Nephron (organoid): ENCODE results near the gene TMCO2.

Experiments used
- H3K27ac Mint-ChIP-seq, 3 experiments: 2 replicates each; pipeline ENCODE4 v1.8.0; 2020; ENCODE audit warnings: mixed read lengths in 3 of 3, mild to moderate bottlenecking in 2 of 3, moderate library complexity in 1 of 3
- H3K27me3 Mint-ChIP-seq: 2 replicates; pipeline ENCODE4 v1.8.0; 2021; ENCODE audit warnings: low read depth, mild to moderate bottlenecking, moderate library complexity, mixed read lengths
- H3K36me3 Mint-ChIP-seq: 2 replicates; pipeline ENCODE4 v1.8.0; 2020; ENCODE audit warnings: low read depth, mixed read lengths
- H3K4me1 Mint-ChIP-seq: 2 replicates; pipeline ENCODE4 v1.8.0; 2020; ENCODE audit warnings: mixed read lengths
- H3K4me3 Mint-ChIP-seq, 3 experiments: 2 replicates each; pipeline ENCODE4 v1.8.0; 2020; ENCODE audit warnings: mild to moderate bottlenecking in 3 of 3, mixed read lengths in 3 of 3, moderate library complexity in 2 of 3
- H3K9me3 Mint-ChIP-seq: 2 replicates; pipeline ENCODE4 v1.8.0; 2020; ENCODE audit warnings: mixed read lengths
- TF ChIP-seq, protein P1 (sequence below), 3 experiments: fragments of 200-600 bp; sonication (generic); IDR thresholded peaks; one replicate each; pipeline ENCODE4 v1.5.0; 2021; ENCODE audit warnings: antibody characterized with exemption in 3 of 3; ENCODE audit not compliant: unreplicated experiment in 3 of 3

TMCO2 gene

DNA sequence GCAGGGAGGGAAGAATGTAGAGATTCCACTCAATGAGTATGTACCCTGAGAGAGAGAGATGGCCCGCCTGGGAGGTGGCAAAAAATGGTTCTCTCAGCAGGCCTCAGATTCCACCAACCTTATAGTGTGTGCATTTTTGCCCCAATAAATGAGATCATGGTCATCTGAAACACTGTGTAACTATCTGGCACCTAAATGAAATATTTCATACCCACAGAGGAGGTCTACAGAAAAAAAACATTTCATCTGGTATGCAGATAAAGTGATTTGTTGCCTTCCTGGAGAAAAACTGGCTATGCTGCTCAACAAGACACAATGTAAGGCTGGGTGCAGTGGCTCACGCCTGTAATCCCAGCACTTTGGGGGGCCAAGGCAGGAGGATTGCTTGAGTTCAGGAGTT is 4.9 kb downstream of the TMCO2 start:
- Mint-ChIP-seq H3K27ac (no peak overlapping the region), H3K36me3 (no peaks in the 10 kb centered on the region), H3K27me3 (no peaks in the 10 kb centered on the region)

DNA sequence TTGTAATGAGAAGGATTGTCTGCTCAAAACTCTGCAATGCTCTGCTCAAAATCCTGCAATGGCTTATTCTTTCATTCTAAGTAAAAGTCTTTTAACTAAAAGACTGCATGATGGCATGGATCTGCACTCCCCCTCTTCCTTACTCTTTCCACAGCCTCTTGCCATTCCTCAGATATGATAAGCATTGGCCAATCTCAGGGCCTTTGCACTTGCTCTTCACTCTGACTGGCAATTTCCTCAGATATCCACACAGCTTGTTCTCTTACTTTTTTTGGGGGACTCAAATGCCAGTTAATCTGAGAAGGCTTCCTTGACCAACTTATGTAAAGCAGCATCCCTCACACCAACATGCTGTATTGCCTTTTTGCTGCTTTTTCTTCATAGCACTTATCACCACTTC is 7.5 kb downstream of the TMCO2 start:
- H3K4me3 Mint-ChIP-seq, result peak overlapping the region in 1 of 3 experiments; percentile 85
- H3K4me1 Mint-ChIP-seq, result peaks cover 18% of the 10 kb centered on the region
- H3K36me3 Mint-ChIP-seq, result no peaks in the 10 kb centered on the region
- TF ChIP-seq, protein P1, sequence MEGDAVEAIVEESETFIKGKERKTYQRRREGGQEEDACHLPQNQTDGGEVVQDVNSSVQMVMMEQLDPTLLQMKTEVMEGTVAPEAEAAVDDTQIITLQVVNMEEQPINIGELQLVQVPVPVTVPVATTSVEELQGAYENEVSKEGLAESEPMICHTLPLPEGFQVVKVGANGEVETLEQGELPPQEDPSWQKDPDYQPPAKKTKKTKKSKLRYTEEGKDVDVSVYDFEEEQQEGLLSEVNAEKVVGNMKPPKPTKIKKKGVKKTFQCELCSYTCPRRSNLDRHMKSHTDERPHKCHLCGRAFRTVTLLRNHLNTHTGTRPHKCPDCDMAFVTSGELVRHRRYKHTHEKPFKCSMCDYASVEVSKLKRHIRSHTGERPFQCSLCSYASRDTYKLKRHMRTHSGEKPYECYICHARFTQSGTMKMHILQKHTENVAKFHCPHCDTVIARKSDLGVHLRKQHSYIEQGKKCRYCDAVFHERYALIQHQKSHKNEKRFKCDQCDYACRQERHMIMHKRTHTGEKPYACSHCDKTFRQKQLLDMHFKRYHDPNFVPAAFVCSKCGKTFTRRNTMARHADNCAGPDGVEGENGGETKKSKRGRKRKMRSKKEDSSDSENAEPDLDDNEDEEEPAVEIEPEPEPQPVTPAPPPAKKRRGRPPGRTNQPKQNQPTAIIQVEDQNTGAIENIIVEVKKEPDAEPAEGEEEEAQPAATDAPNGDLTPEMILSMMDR (IDR thresholded peaks at IDR 0.05; ENCODE audit: unreplicated experiment in 3 of 3), result no peak
- no peaks in the 10 kb centered on the region for H3K9me3 Mint-ChIP-seq
- no peak overlapping the region for H3K27ac Mint-ChIP-seq
- no peaks in the 10 kb centered on the region for H3K27me3 Mint-ChIP-seq

More for the DNA sequence above, 4.9 kb downstream of the TMCO2 start:
- Mint-ChIP-seq H3K9me3 (no peaks in the 10 kb centered on the region), H3K4me3 (no peak overlapping the region), H3K4me1 (peaks cover 11% of the 10 kb centered on the region)
- TF ChIP-seq, protein P1 (IDR thresholded peaks at IDR 0.05; ENCODE audit: unreplicated experiment in 3 of 3), result no peak

DNA sequence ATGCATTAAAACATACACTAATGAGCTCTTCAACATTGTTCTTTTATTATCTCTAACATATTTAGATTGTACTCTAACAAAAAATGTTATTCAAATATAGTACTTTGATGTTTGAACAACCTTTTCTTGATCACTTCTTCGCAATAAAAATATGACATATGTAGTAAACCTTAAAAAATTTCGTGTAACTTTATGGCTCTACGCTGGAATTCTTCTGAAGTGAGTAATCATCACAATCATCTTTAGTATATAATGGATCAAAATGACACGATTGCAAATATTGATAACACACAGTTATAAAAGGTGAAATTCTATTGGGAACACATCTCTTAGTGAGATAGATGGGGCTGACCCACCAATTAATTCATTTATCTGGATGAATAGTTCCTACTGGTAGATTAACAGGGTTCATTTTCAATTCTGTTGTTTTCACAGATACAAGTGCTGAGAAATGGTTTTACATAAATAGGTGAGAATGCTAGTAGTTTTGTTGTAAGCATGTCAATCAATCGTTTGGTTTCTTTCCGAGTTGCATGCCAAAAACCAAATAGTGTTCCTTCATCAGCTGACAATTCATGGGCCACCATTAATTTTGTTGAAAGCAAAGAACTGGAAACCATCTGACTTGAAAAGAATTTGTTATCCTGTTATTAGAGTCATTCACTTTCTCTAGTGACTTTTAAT is 8.8 kb downstream of the TMCO2 start:
- H3K4me3 Mint-ChIP-seq, result peak overlapping the region; percentile 97 to 98 (median 97)
- H3K27ac Mint-ChIP-seq, result peak overlapping the region; percentile 98 to 99 (median 98)
- peaks cover 11% of the 10 kb centered on the region for H3K36me3 Mint-ChIP-seq
- TF ChIP-seq, protein P1 (IDR thresholded peaks at IDR 0.05; ENCODE audit: unreplicated experiment in 3 of 3), result no peak
- no peaks in the 10 kb centered on the region for H3K27me3 Mint-ChIP-seq
- H3K9me3 Mint-ChIP-seq, result no peaks in the 10 kb centered on the region
- peaks cover 22% of the 10 kb centered on the region for H3K4me1 Mint-ChIP-seq

DNA sequence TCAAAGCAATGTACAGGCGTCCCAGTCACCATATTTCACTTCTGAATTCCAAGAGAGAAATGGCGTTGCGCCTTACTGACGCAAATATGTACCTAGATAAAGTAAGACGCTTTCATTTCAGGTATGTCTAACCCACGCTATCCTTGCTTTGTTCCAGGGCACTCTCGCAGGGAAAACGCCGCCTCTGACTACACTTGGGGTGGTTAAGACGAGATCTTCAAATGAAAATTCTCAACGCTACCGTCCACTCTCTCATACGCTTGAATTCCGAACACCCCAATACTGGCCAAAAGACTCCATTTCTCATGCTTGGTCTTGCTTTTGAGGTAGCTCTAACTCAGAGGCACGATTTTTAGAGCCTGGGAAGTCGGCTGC is 9.6 kb downstream of the TMCO2 start:
- H3K4me1 Mint-ChIP-seq, result peaks cover 22% of the 10 kb centered on the region
- no peaks in the 10 kb centered on the region for H3K27me3 Mint-ChIP-seq
- H3K4me3 Mint-ChIP-seq, result peak overlapping the region; percentile 97 to 98 (median 97)
- H3K9me3 Mint-ChIP-seq, result no peaks in the 10 kb centered on the region
- peaks cover 17% of the 10 kb centered on the region for H3K36me3 Mint-ChIP-seq
- peak overlapping the region; percentile 98 to 99 (median 98) for H3K27ac Mint-ChIP-seq
- TF ChIP-seq, protein P1 (IDR thresholded peaks at IDR 0.05; ENCODE audit: unreplicated experiment in 3 of 3), result no peak

DNA sequence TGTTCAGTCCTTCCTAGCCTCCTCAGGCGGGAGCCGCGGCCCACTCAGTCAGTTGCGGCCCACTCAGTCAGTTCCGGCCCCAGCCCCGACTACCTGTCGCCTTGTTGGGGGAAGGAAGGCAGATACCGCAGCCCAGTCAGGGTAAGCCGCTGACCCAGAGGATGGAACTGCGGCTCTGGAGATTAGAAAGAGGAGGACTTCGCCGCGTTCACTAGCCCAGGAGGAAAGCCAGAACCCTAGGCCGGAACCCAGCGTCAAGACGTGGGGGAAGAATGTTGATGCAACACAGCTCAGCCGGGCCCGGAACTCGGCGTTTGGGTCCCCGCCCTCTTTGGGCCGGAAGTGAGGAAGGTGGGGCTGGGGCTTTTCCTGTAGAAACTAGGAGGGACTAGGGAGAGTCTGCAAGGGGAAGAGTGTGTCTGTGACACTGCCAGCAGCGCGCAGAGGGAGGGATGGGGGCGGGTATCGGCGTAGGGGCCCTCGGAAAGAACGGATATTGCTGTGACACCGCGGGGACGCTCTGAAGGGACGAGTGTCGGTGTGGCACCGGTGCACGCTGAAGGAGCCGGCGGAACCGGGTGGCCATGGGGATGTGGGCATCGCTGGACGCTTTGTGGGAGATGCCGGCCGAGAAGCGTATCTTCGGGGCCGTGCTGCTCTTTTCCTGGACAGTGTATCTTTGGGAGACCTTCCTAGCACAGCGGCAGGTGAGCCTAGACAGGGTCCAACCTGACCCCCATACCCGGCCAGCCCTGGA is 10.1 kb downstream of the TMCO2 start, which contains the start of gene ZMPSTE24:
ZMPSTE24 (plus strand) TSS at position 549 of the 757 bp plus-strand sequence; CDS start at position 585, 36 bp downstream.
- Mint-ChIP-seq H3K27me3 (no peaks in the 10 kb centered on the region), H3K9me3 (no peaks in the 10 kb centered on the region), H3K27ac (peak within 1 kb of the TSS; percentile 98 to 99 (median 98)), H3K4me1 (peaks cover 22% of the 10 kb centered on the region), H3K4me3 (peak within 1 kb of the TSS; percentile 97 to 98 (median 97)), H3K36me3 (peaks cover 22% of the 10 kb centered on the region)
- TF ChIP-seq, protein P1 (IDR thresholded peaks at IDR 0.05; ENCODE audit: unreplicated experiment in 3 of 3), result no peak
